ENCODE data around the gene MAMDC2. TPM values are rescaled to one million over a fixed set of nuclear protein-coding genes. Genes with fewer than 3 reads are reported as not detected.

The MAMDC2 gene
- total and polyA plus RNA-seq, 2 donors (not counting 1 experiment from before 2014, with no cell fraction given): 14.4 to 23.0 TPM

- Histone ChIP-seq H3K4me2 (ENCODE audit: extremely low read depth, insufficient read depth, low read length) (no peak overlapping the region), H3K27ac (ENCODE audit: insufficient read depth, low read length) (no peak overlapping the region), H4K20me1 (ENCODE audit: control insufficient read depth, extremely low read depth, insufficient read depth, low read length) (no peaks in the 10 kb centered on the region), H3K4me3 (replicated peaks in 1 of 4; ENCODE audit: control extremely low read depth in 1 of 4, insufficient read depth in 1 of 4, low read depth in 3 of 4, low read length in 4 of 4) (peak overlapping the region in 1 of 4 experiments; percentile 60), H3K4me1 (ENCODE audit: control insufficient read depth, extremely low read depth, insufficient read depth, low read length) (peaks cover 16% of the 10 kb centered on the region), H2AFZ (ENCODE audit: low read length) (no peak overlapping the region), H3K27me3 (ENCODE audit: control insufficient read depth, insufficient read depth, low read length) (no peaks in the 10 kb centered on the region), H3K9me3 (ENCODE audit: control insufficient read depth, insufficient read depth, low read depth, low read length) (no peaks in the 10 kb centered on the region), H3K36me3 (ENCODE audit: control insufficient read depth, insufficient read depth, low read length) (no peaks in the 10 kb centered on the region), H3K9ac (ENCODE audit: insufficient read depth, low read length) (no peak overlapping the region), H3K79me2 (ENCODE audit: control insufficient read depth, insufficient read depth, low read length) (no peaks in the 10 kb centered on the region)
- TF ChIP-seq CTCF (conservative IDR thresholded peaks at IDR 0.05 in 1 of 2, IDR thresholded peaks at IDR 0.05 in 1 of 2; ENCODE audit: low read depth in 1 of 2, low read length in 2 of 2) (no peak), EZH2 (IDR thresholded peaks at IDR 0.05; ENCODE audit: low read length, missing control alignments) (no peak)
- no peak for DNase-seq (ENCODE audit: low read depth in 2 of 2)
Measured at GRCh38 chr9:70045452-70045851, 1.8 kb downstream of the MAMDC2 start.

GRCh38 chr9:70046274-70047070 lies 2.8 kb downstream of the MAMDC2 start:
- Histone ChIP-seq H4K20me1 (ENCODE audit: control insufficient read depth, extremely low read depth, insufficient read depth, low read length) (no peaks in the 10 kb centered on the region), H3K27me3 (ENCODE audit: control insufficient read depth, insufficient read depth, low read length) (no peaks in the 10 kb centered on the region), H3K4me3 (replicated peaks in 1 of 4; ENCODE audit: control extremely low read depth in 1 of 4, insufficient read depth in 1 of 4, low read depth in 3 of 4, low read length in 4 of 4) (no peak overlapping the region), H3K9me3 (ENCODE audit: control insufficient read depth, insufficient read depth, low read depth, low read length) (no peaks in the 10 kb centered on the region), H3K4me1 (ENCODE audit: control insufficient read depth, extremely low read depth, insufficient read depth, low read length) (peaks cover 16% of the 10 kb centered on the region), H3K79me2 (ENCODE audit: control insufficient read depth, insufficient read depth, low read length) (no peaks in the 10 kb centered on the region), H3K4me2 (ENCODE audit: extremely low read depth, insufficient read depth, low read length) (no peak overlapping the region), H3K36me3 (ENCODE audit: control insufficient read depth, insufficient read depth, low read length) (no peaks in the 10 kb centered on the region), H3K9ac (ENCODE audit: insufficient read depth, low read length) (no peak overlapping the region), H3K27ac (ENCODE audit: insufficient read depth, low read length) (no peak overlapping the region), H2AFZ (ENCODE audit: low read length) (no peak overlapping the region)
- TF ChIP-seq EZH2 (IDR thresholded peaks at IDR 0.05; ENCODE audit: low read length, missing control alignments): no peak
- no peak for TF ChIP-seq CTCF (conservative IDR thresholded peaks at IDR 0.05 in 1 of 2, IDR thresholded peaks at IDR 0.05 in 1 of 2; ENCODE audit: low read depth in 1 of 2, low read length in 2 of 2)
- no peak for DNase-seq (ENCODE audit: low read depth in 2 of 2)

- H4K20me1 ChIP-seq (ENCODE audit: control insufficient read depth, extremely low read depth, insufficient read depth, low read length): no peaks in the 10 kb centered on the region
- no peak for TF ChIP-seq EZH2 (IDR thresholded peaks at IDR 0.05; ENCODE audit: low read length, missing control alignments)
- TF ChIP-seq CTCF (conservative IDR thresholded peaks at IDR 0.05 in 1 of 2, IDR thresholded peaks at IDR 0.05 in 1 of 2; ENCODE audit: low read depth in 1 of 2, low read length in 2 of 2): no peak
- no peaks in the 10 kb centered on the region for H3K79me2 ChIP-seq (ENCODE audit: control insufficient read depth, insufficient read depth, low read length)
- peak; percentile 67 to 72 for DNase-seq (ENCODE audit: low read depth in 2 of 2)
- no peak overlapping the region for H3K4me3 ChIP-seq (replicated peaks in 1 of 4; ENCODE audit: control extremely low read depth in 1 of 4, insufficient read depth in 1 of 4, low read depth in 3 of 4, low read length in 4 of 4)
- no peak overlapping the region for H3K27ac ChIP-seq (ENCODE audit: insufficient read depth, low read length)
- H2AFZ ChIP-seq (ENCODE audit: low read length): no peak overlapping the region
- no peaks in the 10 kb centered on the region for H3K9me3 ChIP-seq (ENCODE audit: control insufficient read depth, insufficient read depth, low read depth, low read length)
- H3K4me1 ChIP-seq (ENCODE audit: control insufficient read depth, extremely low read depth, insufficient read depth, low read length): peaks cover 12% of the 10 kb centered on the region
- H3K4me2 ChIP-seq (ENCODE audit: extremely low read depth, insufficient read depth, low read length): peak overlapping the region; percentile 33
- H3K27me3 ChIP-seq (ENCODE audit: control insufficient read depth, insufficient read depth, low read length): no peaks in the 10 kb centered on the region
- no peak overlapping the region for H3K9ac ChIP-seq (ENCODE audit: insufficient read depth, low read length)
- no peaks in the 10 kb centered on the region for H3K36me3 ChIP-seq (ENCODE audit: control insufficient read depth, insufficient read depth, low read length)
Measured at GRCh38 chr9:70049236-70049635, 5.6 kb downstream of the MAMDC2 start.
